Trophoblast cell (in vitro differentiated cells and primary cell): ENCODE results near the gene C1D.

Source experiments
- DNase-seq, 2 donors: peaks; one replicate each; pipeline ENCODE4 v3.0.0-alpha.2; 2016
- H2AFZ ChIP-seq: 2 replicates; pipeline ENCODE4 v1.6.1; 2013; ENCODE audit warnings: low read length, moderate library complexity, mild to moderate bottlenecking; ENCODE audit not compliant: insufficient read depth, poor library complexity
- H2AK5ac ChIP-seq: 2 replicates; pipeline ENCODE4 v1.6.1; 2013; ENCODE audit warnings: mild to moderate bottlenecking, low read length
- H2BK120ac ChIP-seq: 2 replicates; pipeline ENCODE4 v1.6.1; 2013; ENCODE audit warnings: low read length, mild to moderate bottlenecking, moderate library complexity; ENCODE audit not compliant: insufficient read depth, poor library complexity
- H2BK12ac ChIP-seq: 2 replicates; pipeline ENCODE4 v1.6.1; 2013; ENCODE audit warnings: mild to moderate bottlenecking, low read length, moderate library complexity
- H2BK5ac ChIP-seq: 2 replicates; pipeline ENCODE4 v1.6.1; 2013; ENCODE audit warnings: low read length, low read depth, moderate library complexity, mild to moderate bottlenecking; ENCODE audit not compliant: poor library complexity
- H3K14ac ChIP-seq: 2 replicates; pipeline ENCODE4 v1.6.1; 2013; ENCODE audit warnings: mild to moderate bottlenecking, low read length
- H3K18ac ChIP-seq: 2 replicates; pipeline ENCODE4 v1.6.1; 2013; ENCODE audit warnings: mild to moderate bottlenecking, low read length
- H3K23ac ChIP-seq: 2 replicates; pipeline ENCODE4 v1.6.1; 2013; ENCODE audit warnings: low read length
- H3K27ac ChIP-seq: 2 replicates; pipeline ENCODE4 v1.5.1; 2013; ENCODE audit warnings: low read depth, mild to moderate bottlenecking, inconsistent platforms, low read length, moderate library complexity
- H3K27me3 ChIP-seq: 2 replicates; pipeline ENCODE4 v1.6.1; 2013; ENCODE audit warnings: inconsistent platforms, mild to moderate bottlenecking, low read length, moderate library complexity; ENCODE audit not compliant: insufficient read depth
- H3K36me3 ChIP-seq, 2 experiments: 1 replicate in 1 of 2; 2 replicates in 1 of 2; pipeline ENCODE4 v1.6.1; 2013; ENCODE audit warnings: low read length in 2 of 2, mild to moderate bottlenecking in 2 of 2, moderate library complexity in 1 of 2; ENCODE audit not compliant: insufficient read depth in 2 of 2, control insufficient read depth in 1 of 2
- H3K4ac ChIP-seq: 2 replicates; pipeline ENCODE4 v1.6.1; 2013; ENCODE audit warnings: low read depth, mild to moderate bottlenecking, low read length, moderate library complexity
- H3K4me1 ChIP-seq, 2 experiments: 1 replicate in 1 of 2; 2 replicates in 1 of 2; pipeline ENCODE4 v1.6.1; 2013; ENCODE audit warnings: low read length in 2 of 2, mild to moderate bottlenecking in 2 of 2, moderate library complexity in 1 of 2; ENCODE audit not compliant: insufficient read depth in 2 of 2, control insufficient read depth in 1 of 2
- H3K4me2 ChIP-seq: 2 replicates; pipeline ENCODE4 v1.6.1; 2013; ENCODE audit warnings: inconsistent platforms, mild to moderate bottlenecking, low read length, moderate library complexity
- H3K4me3 ChIP-seq: 2 replicates; pipeline ENCODE4 v1.5.1; 2013; ENCODE audit warnings: mild to moderate bottlenecking, low read depth, low read length, inconsistent platforms
- H3K79me1 ChIP-seq: one replicate; pipeline ENCODE4 v1.6.1; 2013; ENCODE audit warnings: low read length
- H3K79me2 ChIP-seq: 2 replicates; pipeline ENCODE4 v1.6.1; 2013; ENCODE audit warnings: low read length, mild to moderate bottlenecking; ENCODE audit not compliant: control insufficient read depth, insufficient read depth, poor library complexity
- H3K9ac ChIP-seq: 2 replicates; pipeline ENCODE4 v1.6.1; 2013; ENCODE audit warnings: mild to moderate bottlenecking, low read length
- H3K9me3 ChIP-seq: 2 replicates; pipeline ENCODE4 v1.6.1; 2013; ENCODE audit warnings: low read depth, mild to moderate bottlenecking, control low read depth, inconsistent platforms, low read length; ENCODE audit not compliant: insufficient read depth
- H4K12ac ChIP-seq: 2 replicates; pipeline ENCODE4 v1.6.1; 2013; ENCODE audit warnings: low read depth, mild to moderate bottlenecking, low read length, moderate library complexity
- H4K8ac ChIP-seq: 2 replicates; pipeline ENCODE4 v1.6.1; 2013; ENCODE audit warnings: low read depth, mild to moderate bottlenecking, low read length, moderate library complexity
- H4K91ac ChIP-seq: one replicate; pipeline ENCODE4 v1.6.1; 2013; ENCODE audit warnings: low read depth, mild to moderate bottlenecking, low read length, moderate library complexity
- WGBS: extraction: QIAGEN DNeasy Blood & Tissue Kit; methylation state at CpG from one replicate; pipeline ENCODE4 v1.1.7; 2013; ENCODE audit warnings: missing lambda C conversion rate; ENCODE audit not compliant: insufficient read length, insufficient coverage; ENCODE audit errors: extremely low coverage; 5-methylcytosine and 5-hydroxymethylcytosine counted together

Gene C1D

DNA sequence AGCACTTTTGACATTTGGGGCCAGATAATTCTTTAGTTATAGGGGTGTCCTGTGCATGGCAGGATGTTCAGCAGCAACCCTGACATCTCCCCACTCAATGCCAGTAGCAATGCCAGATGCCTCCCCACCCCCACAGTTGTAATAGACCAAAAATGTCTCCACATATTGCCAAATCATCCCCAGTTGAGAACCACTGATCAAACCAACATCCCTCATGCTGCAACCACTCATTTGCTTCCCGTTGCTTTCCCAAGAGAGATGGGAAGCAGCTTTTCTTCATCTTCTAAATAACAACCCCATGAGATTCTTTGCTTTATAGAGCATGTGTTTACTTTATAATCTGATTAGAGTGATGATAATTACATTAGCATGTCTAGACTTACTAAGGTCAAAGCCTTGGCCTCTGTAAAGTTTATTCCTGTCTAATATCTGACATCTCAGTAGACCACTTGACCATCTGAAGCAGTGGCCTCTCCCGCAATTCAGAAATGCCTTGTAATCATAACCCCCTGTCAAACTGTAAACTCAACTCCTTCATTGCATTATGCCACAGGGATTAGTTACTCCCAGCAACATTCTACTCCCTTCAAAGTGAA, 28.7 kb upstream of the C1D start:
- no peak overlapping the region for H3K4me3 ChIP-seq
- H3K23ac ChIP-seq: no peak overlapping the region
- H4K12ac ChIP-seq: no peak overlapping the region
- no peaks in the 10 kb centered on the region for H3K27me3 ChIP-seq
- H2BK5ac ChIP-seq: no peak overlapping the region
- no peak overlapping the region for H2BK12ac ChIP-seq
- no peaks in the 10 kb centered on the region for H3K36me3 ChIP-seq
- H3K79me2 ChIP-seq: no peaks in the 10 kb centered on the region
- no peaks in the 10 kb centered on the region for H3K9me3 ChIP-seq
- H3K18ac ChIP-seq: no peak overlapping the region
- H3K4me1 ChIP-seq: no peaks in the 10 kb centered on the region
- H2BK120ac ChIP-seq: no peak overlapping the region
- H3K79me1 ChIP-seq: no peaks in the 10 kb centered on the region
- no peak overlapping the region for H3K4me2 ChIP-seq
- no peak for DNase-seq
- no peak overlapping the region for H3K4ac ChIP-seq
- no peak overlapping the region for H2AK5ac ChIP-seq
- no peak overlapping the region for H3K27ac ChIP-seq
- no peak overlapping the region for H3K9ac ChIP-seq
- no peak overlapping the region for H4K91ac ChIP-seq
- no peak overlapping the region for H2AFZ ChIP-seq
- no peak overlapping the region for H4K8ac ChIP-seq
- H3K14ac ChIP-seq: no peak overlapping the region
- no CpG with 5 or more reads among the region's 2 CpGs for WGBS

DNA sequence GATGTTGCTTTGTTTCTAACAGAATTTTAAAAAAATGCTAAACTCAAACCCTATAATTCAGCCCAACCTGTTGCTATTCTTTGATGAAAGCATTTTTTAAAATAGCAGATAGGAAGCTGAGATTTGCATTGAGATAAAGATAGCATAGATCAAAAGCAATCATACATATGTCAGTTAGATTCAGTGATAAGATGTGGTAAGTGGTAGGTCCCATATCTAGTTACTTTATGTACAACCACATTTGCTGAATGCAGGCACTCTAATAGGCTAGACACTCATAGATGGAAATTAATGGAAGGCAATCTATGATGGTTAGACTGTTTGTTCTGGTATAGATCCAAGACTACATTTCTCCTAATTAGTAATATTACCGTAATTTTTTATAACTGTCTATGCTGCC, 27.2 kb upstream of the C1D start:
- no peaks in the 10 kb centered on the region for H3K36me3 ChIP-seq
- no CpG with 5 or more reads among the region's 1 CpG for WGBS
- H3K27ac ChIP-seq: no peak overlapping the region
- no peaks in the 10 kb centered on the region for H3K79me1 ChIP-seq
- no peak overlapping the region for H2AFZ ChIP-seq
- no peak overlapping the region for H2BK12ac ChIP-seq
- no peaks in the 10 kb centered on the region for H3K79me2 ChIP-seq
- no peak overlapping the region for H2AK5ac ChIP-seq
- no peaks in the 10 kb centered on the region for H3K27me3 ChIP-seq
- H3K18ac ChIP-seq: no peak overlapping the region
- no peak overlapping the region for H4K12ac ChIP-seq
- no peak overlapping the region for H4K91ac ChIP-seq
- H3K23ac ChIP-seq: no peak overlapping the region
- no peaks in the 10 kb centered on the region for H3K4me1 ChIP-seq
- H2BK5ac ChIP-seq: no peak overlapping the region
- no peak overlapping the region for H3K4me3 ChIP-seq
- no peak overlapping the region for H3K4ac ChIP-seq
- H2BK120ac ChIP-seq: no peak overlapping the region
- no peak for DNase-seq
- H4K8ac ChIP-seq: no peak overlapping the region
- no peak overlapping the region for H3K4me2 ChIP-seq
- no peaks in the 10 kb centered on the region for H3K9me3 ChIP-seq
- H3K14ac ChIP-seq: no peak overlapping the region
- H3K9ac ChIP-seq: no peak overlapping the region

DNA sequence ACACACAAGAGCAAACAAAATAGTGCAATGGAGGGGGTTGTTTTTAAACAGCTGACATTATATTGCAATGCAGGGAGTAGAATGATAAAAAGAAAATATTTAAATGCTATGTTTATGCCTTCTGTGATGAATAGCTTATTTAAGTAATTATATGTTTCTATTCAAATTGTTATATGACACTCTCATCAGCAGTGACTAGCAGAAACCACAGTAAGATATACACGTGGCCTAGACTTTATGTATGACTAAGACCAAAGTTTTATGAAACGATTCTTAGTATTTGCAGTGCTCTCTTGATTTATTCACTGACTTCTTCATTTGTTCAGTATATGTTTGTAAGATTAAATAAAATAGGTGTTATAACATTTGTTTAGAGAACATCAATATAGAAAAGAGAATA, 26.1 kb upstream of the C1D start:
- no peaks in the 10 kb centered on the region for H3K36me3 ChIP-seq
- H2AK5ac ChIP-seq: no peak overlapping the region
- no peak overlapping the region for H4K12ac ChIP-seq
- H3K9ac ChIP-seq: no peak overlapping the region
- no peaks in the 10 kb centered on the region for H3K9me3 ChIP-seq
- no peaks in the 10 kb centered on the region for H3K79me2 ChIP-seq
- no peak overlapping the region for H4K91ac ChIP-seq
- no peak overlapping the region for H3K27ac ChIP-seq
- no peaks in the 10 kb centered on the region for H3K79me1 ChIP-seq
- H3K4me1 ChIP-seq: no peaks in the 10 kb centered on the region
- H3K4me2 ChIP-seq: no peak overlapping the region
- no peak overlapping the region for H3K23ac ChIP-seq
- no CpG with 5 or more reads among the region's 2 CpGs for WGBS
- H4K8ac ChIP-seq: no peak overlapping the region
- H3K14ac ChIP-seq: no peak overlapping the region
- no peak overlapping the region for H3K4ac ChIP-seq
- H2AFZ ChIP-seq: no peak overlapping the region
- H2BK5ac ChIP-seq: no peak overlapping the region
- H2BK120ac ChIP-seq: no peak overlapping the region
- H2BK12ac ChIP-seq: no peak overlapping the region
- no peak overlapping the region for H3K4me3 ChIP-seq
- DNase-seq: no peak
- H3K18ac ChIP-seq: no peak overlapping the region
- no peaks in the 10 kb centered on the region for H3K27me3 ChIP-seq

DNA sequence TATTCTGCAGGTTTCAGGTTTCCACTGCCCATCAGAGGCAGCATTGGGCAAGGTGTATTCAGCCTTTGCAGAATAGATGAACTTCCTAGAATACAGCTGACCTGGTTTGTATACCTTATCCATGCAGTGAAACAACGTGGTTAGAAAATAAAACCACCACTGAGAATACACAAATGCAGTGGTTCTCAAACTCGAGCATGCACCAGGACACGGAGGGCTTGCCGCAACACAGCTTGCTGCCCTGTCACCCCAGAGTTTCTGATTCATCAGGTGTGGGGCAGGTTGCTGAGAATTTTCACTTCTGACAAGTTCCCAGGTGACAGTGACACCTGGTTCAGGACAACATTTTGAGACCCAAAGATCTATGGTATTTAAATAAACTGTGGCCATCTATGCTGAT, 23.4 kb upstream of the C1D start:
- Histone ChIP-seq H3K36me3 (no peaks in the 10 kb centered on the region), H3K14ac (no peak overlapping the region), H3K18ac (no peak overlapping the region), H3K4me2 (no peak overlapping the region), H2BK120ac (no peak overlapping the region), H2AFZ (no peak overlapping the region), H3K4ac (no peak overlapping the region), H4K8ac (no peak overlapping the region), H2AK5ac (no peak overlapping the region), H3K9me3 (no peaks in the 10 kb centered on the region), H4K12ac (no peak overlapping the region), H3K4me3 (no peak overlapping the region), H2BK12ac (no peak overlapping the region), H2BK5ac (no peak overlapping the region), H4K91ac (no peak overlapping the region), H3K23ac (no peak overlapping the region), H3K9ac (no peak overlapping the region), H3K4me1 (no peaks in the 10 kb centered on the region), H3K27me3 (no peaks in the 10 kb centered on the region), H3K27ac (no peak overlapping the region), H3K79me1 (no peaks in the 10 kb centered on the region), H3K79me2 (no peaks in the 10 kb centered on the region)
- no CpG with 5 or more reads among the region's 4 CpGs for WGBS
- no peak for DNase-seq
